Choroid plexus epithelial cell (primary cell): ENCODE data around the gene AKT2.
"Not testable (repeated sequence)": the region's sequence is repeated elsewhere in the genome, so short reads cannot be mapped to it uniquely, and the experiment has no call there.

Source experiments
- DNase-seq: peaks from one replicate; pipeline ENCODE4 v3.0.0-alpha.2; 2010; ENCODE audit warnings: low read depth
- H3K4me3 ChIP-seq: 2 replicates; pipeline ENCODE4 v1.5.1; 2011; ENCODE audit warnings: low read depth, mild to moderate bottlenecking, control low read depth, low read length, moderate library complexity
- CTCF ChIP-seq: conservative IDR thresholded peaks from 2 replicates; pipeline ENCODE4 v1.5.1; 2011; ENCODE audit warnings: low read depth, mild to moderate bottlenecking, control low read depth, inconsistent platforms, low read length, moderate library complexity

Gene AKT2

GRCh38 chr19:40224342-40225150 is 60.6 kb downstream of the AKT2 start:
- no peak for DNase-seq
- no peak overlapping the region for H3K4me3 ChIP-seq
- no peak for TF ChIP-seq CTCF

DNA sequence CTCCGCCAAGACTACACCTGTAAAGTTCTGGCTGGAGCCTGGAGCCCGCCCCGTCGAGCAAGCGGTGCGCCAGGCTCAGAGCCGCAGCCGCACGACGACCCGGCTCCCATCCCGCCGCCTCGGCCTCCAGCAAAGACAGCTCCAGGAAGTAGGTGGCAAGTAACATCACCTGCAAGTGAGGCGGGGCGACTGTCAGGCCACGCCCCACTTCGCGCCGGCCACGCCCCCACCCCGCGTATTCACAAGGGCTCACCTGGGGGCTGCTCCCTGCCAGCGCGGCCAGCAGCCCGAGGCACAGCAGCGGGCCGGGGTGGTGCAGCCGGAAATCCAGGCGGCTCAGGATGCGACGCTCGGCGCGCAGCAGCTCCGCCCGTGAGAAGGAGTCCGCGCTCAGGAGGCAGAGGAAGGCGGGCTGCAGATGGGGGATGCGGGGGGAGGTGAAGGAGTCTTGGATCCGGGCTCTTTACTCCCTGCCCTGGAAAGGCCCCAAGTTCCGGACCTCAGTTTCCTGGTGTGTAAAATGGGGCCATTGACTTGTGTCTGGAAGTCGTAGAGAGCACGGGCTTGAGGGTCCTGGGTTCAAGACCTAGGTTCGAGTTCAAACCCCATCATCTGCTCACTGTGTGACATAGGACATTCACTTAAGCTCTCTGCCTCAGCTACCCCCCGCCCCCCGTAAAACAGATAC is 61.9 kb downstream of the AKT2 start:
- TF ChIP-seq CTCF, result no peak
- no peak for DNase-seq
- no peak overlapping the region for H3K4me3 ChIP-seq

DNA sequence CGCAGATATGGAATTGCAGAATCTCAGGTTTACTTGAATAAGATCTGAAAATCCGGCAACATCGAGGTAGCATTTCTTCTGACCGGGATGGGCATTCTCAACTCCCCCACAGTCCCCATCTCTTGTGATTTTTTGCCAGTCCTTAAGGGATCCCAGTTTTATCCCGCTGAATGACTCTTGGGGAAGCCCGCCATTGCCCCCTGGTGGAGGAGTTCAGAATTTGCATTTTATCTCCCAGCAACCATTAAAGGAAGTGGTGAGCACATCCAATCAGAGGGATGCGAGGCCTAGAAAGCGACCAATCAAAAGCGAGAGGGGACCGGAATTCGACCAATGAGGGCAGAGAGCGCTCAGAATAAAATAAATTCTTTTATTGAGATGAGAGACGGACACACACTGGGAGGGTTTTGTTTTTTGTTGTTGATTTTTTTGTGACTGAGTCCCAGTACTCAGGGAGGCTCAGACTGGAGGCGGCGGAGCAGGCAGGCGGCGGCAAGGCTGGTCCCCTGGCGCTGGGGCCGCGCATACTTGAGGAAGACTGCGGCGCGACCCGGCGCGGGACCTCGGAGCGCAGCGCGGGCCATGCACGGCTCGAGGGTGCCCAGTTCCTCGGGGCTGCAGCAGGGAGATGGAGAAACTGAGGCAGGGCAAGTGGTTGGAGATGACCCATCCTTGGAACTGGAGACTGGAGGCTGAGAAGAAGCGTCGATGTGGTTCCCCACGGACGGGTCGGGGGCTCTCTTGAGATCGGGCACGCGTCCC is 63.1 kb downstream of the AKT2 start:
- peak; percentile 93 for TF ChIP-seq CTCF
- H3K4me3 ChIP-seq, result no peak overlapping the region
- DNase-seq, result peak; percentile 97

- no peak for TF ChIP-seq CTCF
- H3K4me3 ChIP-seq, result no peak overlapping the region
- DNase-seq, result no peak
These were observed 64.5 kb downstream of the AKT2 start for GRCh38 chr19:40220674-40221073.

DNA sequence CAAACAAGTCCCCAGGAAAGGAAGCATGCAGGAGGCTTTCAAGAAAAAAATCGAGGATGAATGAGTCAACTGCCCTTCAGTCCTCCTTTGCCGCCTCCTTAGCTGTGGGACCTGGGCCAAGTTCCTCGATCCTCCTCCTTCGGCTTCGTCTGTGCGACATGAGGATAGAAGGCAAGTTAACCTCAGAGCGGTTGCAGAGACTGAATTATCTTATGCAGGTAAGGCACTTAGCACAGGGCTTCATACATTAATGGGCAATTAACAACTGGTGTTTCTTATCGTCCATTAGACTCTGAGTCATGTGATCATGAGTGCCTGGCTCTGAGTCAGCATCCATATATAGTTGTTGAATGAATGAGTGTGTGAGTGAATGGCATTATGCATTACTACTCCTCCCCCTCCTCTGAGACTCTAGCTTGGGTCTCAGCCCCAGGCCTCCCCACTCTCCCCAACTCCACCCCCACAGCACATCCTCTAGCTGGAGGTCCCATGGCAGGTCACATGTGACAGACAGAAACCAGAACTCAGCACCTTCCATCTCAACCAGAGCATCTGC is 65.3 kb downstream of the AKT2 start:
- no peak for TF ChIP-seq CTCF
- no peak overlapping the region for H3K4me3 ChIP-seq
- DNase-seq, result peak; percentile 71

- DNase-seq, H3K4me3 ChIP-seq: not testable (repeated sequence)
These were observed 66.1 kb downstream of the AKT2 start for GRCh38 chr19:40219029-40219428.
